ENCODE results near the gene PEAK1.

DNA sequence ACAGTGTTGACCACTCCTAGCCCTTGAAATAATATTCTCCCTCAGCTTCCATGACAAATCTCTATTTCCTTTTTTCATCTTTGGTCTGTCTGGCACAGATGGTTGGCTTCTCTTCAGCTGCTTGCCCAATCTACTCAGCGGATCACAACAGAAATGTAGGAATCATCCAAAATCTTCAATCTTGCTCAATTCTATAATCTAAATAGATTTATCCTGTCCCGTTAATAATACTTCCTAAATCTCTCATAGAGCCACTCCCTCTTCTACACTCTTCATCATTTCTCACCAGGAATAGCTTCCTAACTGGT, 3.8 kb downstream of the PEAK1 start:
- no peak for TF ChIP-seq EZH2phosphoT487 (IDR thresholded peaks at IDR 0.05; ENCODE audit: borderline replicate concordance, low read depth, low read length)
- TF ChIP-seq, protein P1, sequence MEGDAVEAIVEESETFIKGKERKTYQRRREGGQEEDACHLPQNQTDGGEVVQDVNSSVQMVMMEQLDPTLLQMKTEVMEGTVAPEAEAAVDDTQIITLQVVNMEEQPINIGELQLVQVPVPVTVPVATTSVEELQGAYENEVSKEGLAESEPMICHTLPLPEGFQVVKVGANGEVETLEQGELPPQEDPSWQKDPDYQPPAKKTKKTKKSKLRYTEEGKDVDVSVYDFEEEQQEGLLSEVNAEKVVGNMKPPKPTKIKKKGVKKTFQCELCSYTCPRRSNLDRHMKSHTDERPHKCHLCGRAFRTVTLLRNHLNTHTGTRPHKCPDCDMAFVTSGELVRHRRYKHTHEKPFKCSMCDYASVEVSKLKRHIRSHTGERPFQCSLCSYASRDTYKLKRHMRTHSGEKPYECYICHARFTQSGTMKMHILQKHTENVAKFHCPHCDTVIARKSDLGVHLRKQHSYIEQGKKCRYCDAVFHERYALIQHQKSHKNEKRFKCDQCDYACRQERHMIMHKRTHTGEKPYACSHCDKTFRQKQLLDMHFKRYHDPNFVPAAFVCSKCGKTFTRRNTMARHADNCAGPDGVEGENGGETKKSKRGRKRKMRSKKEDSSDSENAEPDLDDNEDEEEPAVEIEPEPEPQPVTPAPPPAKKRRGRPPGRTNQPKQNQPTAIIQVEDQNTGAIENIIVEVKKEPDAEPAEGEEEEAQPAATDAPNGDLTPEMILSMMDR (conservative IDR thresholded peaks at IDR 0.05; ENCODE audit: low read length), result no peak

All from OCI-LY7 (cell line).